Activated CD8-positive, alpha-beta memory T cell treated with anti-CD3 and anti-CD28 coated beads, Interleukin-2, amount 50 U/mL, for 1 hour (primary cell): ENCODE measurements around the gene INPPL1.

Experiments
- DNase-seq: peaks from one replicate; pipeline ENCODE4 v3.0.0-alpha.2; 2020; ENCODE audit errors: extremely low read depth

The INPPL1 gene

GRCh38 chr11:72216638-72217037 lies 7.9 kb upstream of the INPPL1 start, which contains the start of gene FOLR2:
TSS of gene FOLR2 (plus strand) at chr11:72216794. CDS start at chr11:72218585, 1,791 bp downstream.
- no peak for DNase-seq

- DNase-seq, result no peak
These were observed 6.7 kb upstream of the INPPL1 start for GRCh38 chr11:72217841-72218240.

DNA sequence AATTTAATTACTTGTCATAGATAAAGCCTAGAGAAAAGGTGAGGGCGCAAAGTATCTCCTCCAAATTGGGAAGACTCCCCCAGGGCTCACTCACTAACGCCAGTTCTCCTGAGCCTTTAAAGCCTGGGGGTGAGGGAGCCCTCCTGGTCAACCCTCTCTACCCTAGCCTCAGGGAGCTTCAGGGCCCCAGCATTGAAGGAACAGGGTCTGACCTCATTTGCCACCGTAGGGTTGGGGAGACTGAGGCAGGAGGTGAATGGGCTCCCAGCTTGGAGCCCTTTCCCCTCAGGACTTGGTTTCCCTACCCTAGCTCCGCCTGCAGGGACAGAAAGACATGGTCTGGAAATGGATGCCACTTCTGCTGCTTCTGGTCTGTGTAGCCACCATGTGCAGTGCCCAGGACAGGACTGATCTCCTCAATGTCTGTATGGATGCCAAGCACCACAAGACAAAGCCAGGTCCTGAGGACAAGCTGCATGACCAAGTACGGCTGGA lies 6.3 kb upstream of the INPPL1 start:
- no peak for DNase-seq

DNA sequence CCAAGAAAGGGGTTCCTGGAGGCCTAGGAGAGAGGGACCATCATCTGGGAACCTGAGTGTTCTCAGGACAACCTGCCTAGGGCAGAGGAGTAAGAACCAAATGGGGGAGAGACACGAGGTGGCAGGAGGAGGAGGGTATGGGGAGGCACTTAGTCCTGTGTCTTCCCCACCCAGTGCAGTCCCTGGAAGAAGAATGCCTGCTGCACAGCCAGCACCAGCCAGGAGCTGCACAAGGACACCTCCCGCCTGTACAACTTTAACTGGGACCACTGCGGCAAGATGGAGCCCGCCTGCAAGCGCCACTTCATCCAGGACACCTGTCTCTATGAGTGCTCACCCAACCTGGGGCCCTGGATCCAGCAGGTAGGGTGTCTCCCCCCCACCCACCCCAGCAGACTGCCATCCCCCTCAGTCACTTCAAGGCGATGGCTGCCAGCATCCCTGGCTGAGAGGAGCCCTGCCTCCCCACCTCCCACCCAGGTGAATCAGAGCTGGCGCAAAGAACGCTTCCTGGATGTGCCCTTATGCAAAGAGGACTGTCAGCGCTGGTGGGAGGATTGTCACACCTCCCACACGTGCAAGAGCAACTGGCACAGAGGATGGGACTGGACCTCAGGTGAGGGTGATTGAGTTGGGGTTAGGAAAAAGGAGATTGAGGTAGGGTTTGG lies 3.7 kb upstream of the INPPL1 start:
- no peak for DNase-seq

- DNase-seq, result no peak
These were observed 3.0 kb upstream of the INPPL1 start for GRCh38 chr11:72221386-72222075.

DNA sequence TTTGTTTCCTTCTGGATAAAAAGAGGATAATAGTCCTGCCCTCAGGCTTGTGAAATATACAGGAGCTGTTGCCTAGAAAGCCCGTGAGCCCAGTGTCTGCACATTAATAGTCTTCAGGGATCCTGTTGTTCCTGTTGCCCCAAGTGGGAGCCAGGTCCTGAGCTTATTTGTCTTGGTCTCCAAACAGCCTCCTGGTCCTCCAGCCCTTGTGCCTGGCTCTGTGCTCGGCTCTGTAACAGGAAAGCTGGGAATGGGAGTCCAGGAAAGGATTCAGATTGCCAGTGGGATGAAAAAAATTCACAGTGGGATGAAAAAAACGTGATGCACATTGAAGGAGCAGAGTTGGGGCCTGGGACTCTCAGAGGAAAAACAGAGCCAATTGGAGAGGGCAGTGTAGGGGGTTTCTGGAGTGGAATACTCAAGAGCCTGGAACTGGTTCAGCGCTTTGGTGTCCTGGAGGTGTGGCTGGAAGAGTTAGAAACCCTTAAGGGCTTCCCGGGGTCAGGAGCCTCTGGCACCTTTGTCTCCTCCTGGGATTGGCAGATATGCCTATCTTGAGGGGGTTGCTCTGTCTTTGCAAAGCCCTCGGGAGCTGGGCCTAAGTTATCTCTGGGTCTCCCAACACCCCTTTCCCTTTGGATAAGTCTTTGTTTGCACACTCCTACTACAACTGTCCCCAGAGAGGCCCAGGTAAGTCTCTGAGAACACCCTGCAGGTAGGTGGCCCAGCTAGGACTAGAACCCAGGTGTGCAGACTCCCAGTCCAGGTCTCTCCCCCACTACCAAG lies 2.3 kb upstream of the INPPL1 start:
- no peak for DNase-seq

DNA sequence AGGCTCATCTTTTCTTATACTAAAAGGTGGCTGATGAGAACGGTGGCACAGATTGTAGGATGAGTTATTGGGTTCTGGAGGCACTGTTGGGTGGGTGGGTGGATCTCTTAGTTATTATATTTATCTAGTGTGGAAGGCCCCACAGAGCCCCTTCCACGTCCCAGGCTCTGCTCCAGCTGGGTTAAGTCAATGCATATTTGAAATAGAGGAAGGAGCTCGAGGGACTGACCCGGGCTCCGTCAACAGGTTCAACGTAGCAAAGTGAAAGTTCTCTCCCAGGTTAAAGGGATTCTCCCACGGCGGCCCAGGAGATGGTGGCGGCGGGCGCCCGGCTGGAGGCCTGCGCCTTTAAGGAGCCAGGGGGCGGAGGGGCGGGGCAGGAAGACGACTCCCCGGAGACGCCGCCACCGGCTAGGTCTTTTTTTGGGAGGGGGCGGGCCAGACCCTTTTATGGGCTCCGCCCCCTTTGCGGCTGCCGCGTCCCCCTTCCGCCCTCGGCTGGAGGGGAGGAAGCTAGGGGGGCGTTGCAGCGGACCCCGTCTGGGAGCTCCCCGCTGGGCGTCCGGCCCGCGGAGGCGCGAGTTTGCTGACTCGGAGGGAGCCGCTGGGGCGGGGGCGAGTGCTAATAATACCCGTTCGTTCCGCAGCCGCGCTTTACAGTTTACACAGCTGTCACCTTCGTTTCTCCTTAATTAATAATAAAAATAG lies 1.5 kb upstream of the INPPL1 start:
- peak; percentile 84 for DNase-seq

- no peak for DNase-seq
These were observed 678 bp upstream of the INPPL1 start for GRCh38 chr11:72223615-72224563.

- no peak for DNase-seq
These were observed 914 bp downstream of the INPPL1 start for GRCh38 chr11:72225411-72225951.

- DNase-seq, result no peak
These were observed 2.1 kb downstream of the INPPL1 start for GRCh38 chr11:72226701-72227100.

GRCh38 chr11:72227316-72228228 lies 3.0 kb downstream of the INPPL1 start:
- DNase-seq, result no peak

DNA sequence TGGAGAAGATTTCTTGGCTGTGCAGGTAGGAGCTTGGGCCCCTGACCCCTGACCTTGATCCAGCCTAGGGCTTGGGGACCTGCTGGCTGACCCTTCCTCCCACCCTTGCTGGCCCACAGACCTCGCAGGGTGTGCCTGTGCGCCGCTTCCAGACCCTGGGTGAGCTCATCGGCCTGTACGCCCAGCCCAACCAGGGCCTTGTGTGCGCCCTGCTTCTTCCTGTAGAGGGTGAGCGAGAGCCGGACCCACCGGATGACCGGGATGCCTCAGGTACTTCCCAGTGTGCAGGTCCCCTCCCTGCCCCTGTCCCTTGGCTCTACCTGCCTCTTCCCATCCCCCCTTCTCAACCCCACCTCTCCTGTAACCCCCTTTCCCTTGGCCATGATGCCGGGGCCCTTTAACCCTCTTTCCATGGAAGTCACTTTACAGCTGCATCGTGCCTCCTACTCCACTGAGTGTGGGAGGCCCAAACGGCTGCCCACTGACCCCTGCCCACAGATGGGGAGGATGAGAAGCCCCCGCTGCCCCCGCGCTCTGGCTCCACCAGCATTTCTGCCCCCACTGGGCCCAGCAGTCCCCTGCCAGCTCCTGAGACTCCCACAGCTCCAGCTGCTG lies 3.8 kb downstream of the INPPL1 start:
- no peak for DNase-seq

- no peak for DNase-seq
These were observed 4.3 kb downstream of the INPPL1 start for GRCh38 chr11:72228844-72229231.

DNA sequence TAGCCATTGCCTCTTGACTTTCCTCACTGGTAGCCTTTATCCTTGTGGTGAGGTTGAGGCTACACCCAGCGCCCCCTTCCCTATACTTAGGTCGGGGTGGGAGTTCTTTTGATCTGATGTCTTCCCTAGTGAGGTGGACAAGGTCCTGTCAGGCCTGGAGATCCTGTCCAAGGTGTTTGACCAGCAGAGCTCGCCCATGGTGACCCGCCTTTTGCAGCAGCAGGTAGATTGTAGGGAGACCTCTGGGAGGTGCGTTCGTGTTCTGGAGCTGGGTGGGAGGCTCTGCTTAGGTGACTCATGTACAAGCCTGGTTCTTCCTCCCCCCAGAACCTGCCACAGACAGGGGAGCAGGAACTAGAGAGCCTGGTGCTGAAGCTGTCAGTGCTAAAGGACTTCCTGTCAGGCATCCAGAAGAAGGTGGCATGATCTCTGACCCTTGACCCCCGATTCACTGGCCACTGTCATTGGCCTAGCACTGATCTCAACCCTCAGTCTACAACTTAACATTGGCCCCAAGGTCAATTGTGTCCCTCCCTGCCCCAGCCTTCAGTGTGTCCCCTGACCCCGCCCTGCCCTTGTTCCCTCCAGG lies 4.9 kb downstream of the INPPL1 start:
- DNase-seq, result no peak

- no peak for DNase-seq
These were observed 5.6 kb downstream of the INPPL1 start for GRCh38 chr11:72229925-72230763.

GRCh38 chr11:72230764-72231365 lies 6.3 kb downstream of the INPPL1 start:
- no peak for DNase-seq
